GM12878 (cell line): Measurements from ENCODE around the gene RRP12. TPM values are rescaled to one million over a fixed set of nuclear protein-coding genes. Genes with fewer than 3 reads are reported as not detected.
A peak's percentile ranks its signal among the peaks of the same experiment; 100 is the strongest.

ENCODE experiments used
- ATAC-seq: fragments of 200-7000 bp; cut with Tn5 transposase; 3 replicates; pipeline ENCODE4 v1.9.1; 2020; ENCODE audit warnings: mild to moderate bottlenecking, moderate library complexity
- BruUV-seq: library from RNA; stranded (reverse); fragments of 400-500 nt; replicated peaks from 2 replicates; lab custom pipeline; 2021; lab: Mats Ljungman, UMichigan
- CTCF ChIA-PET: fragments of 300-600 bp; sonication (Branson Sonifier 250); formaldehyde crosslinking; extraction: SDS; loops from one replicate; lab custom pipeline; 2021; ENCODE audit warnings: inconsistent platforms; lab: Yijun Ruan, JAX
- POLR2A ChIA-PET: fragments of 350-600 bp; formaldehyde crosslinking; extraction: SDS; loops from one replicate; lab custom pipeline; 2021; ENCODE audit warnings: inconsistent platforms; lab: Charles Lee
- RAD21 ChIA-PET: fragments of 300-600 bp; sonication (Branson Sonifier 250); formaldehyde crosslinking; loops from one replicate; lab custom pipeline; 2023; ENCODE audit warnings: antibody characterized with exemption; ENCODE audit not compliant: unreplicated experiment; lab: Charles Lee
- SMC1A ChIA-PET: fragments of 300-600 bp; sonication (Branson Sonifier 250); formaldehyde crosslinking; loops from one replicate; lab custom pipeline; 2023; ENCODE audit not compliant: unreplicated experiment, uncharacterized antibody; lab: Charles Lee
- DNase-seq: peaks from one replicate; pipeline ENCODE4 v3.0.0-alpha.2; 2011; ENCODE audit warnings: low read depth, low spot score
- FAIRE-seq: peaks from 3 replicates; lab custom pipeline; 2011; peaks lifted over from hg19 to GRCh38; lab: Jason Lieb, UNC
- H2AFZ ChIP-seq: 2 replicates; pipeline ENCODE4 v1.6.0; 2011; ENCODE audit warnings: low read depth, low read length, control low read depth; ENCODE audit not compliant: control insufficient read depth
- H3K27ac ChIP-seq: 2 replicates; pipeline ENCODE4 v1.5.1; 2011; ENCODE audit warnings: control low read depth; ENCODE audit not compliant: control insufficient read depth, insufficient read depth
- H3K27me3 ChIP-seq, 2 experiments: replicated peaks in 1 of 2; 2 replicates each; pipeline versions ENCODE4 v1.6.0 to v1.6.1; 2011; ENCODE audit warnings: low read length in 1 of 2; ENCODE audit not compliant: control insufficient read depth in 2 of 2, insufficient read depth in 2 of 2
- H3K36me3 ChIP-seq, 2 experiments: 2 replicates each; pipeline ENCODE4 v1.5.1; 2011; ENCODE audit warnings: low read length in 1 of 2; ENCODE audit not compliant: control insufficient read depth in 2 of 2, insufficient read depth in 2 of 2
- H3K4me1 ChIP-seq: 2 replicates; pipeline ENCODE4 v1.6.1; 2011; ENCODE audit warnings: mild to moderate bottlenecking, low read length, moderate library complexity, mixed read lengths; ENCODE audit not compliant: control insufficient read depth, insufficient read depth
- H3K4me2 ChIP-seq: 2 replicates; pipeline ENCODE4 v1.6.0; 2011; ENCODE audit warnings: control low read depth; ENCODE audit not compliant: control insufficient read depth, insufficient read depth
- H3K4me3 ChIP-seq: fragments of 200-600 bp; sonication (generic); 2 replicates; pipeline ENCODE4 v1.5.1; 2016
- H3K79me2 ChIP-seq: 2 replicates; pipeline ENCODE4 v1.6.0; 2011; ENCODE audit warnings: low read length; ENCODE audit not compliant: control insufficient read depth, insufficient read depth
- H3K9ac ChIP-seq: 2 replicates; pipeline ENCODE4 v1.8.0; 2011; ENCODE audit warnings: low read length, control low read depth, mixed read lengths; ENCODE audit not compliant: control insufficient read depth, insufficient read depth
- H3K9me3 ChIP-seq: replicated peaks from 3 replicates; pipeline ENCODE4 v1.5.1; 2011; ENCODE audit warnings: mild to moderate bottlenecking, low read length; ENCODE audit not compliant: control insufficient read depth, insufficient read depth
- H4K20me1 ChIP-seq: 2 replicates; pipeline ENCODE4 v1.6.0; 2011; ENCODE audit not compliant: control insufficient read depth, insufficient read depth
- BRCA1 ChIP-seq: IDR thresholded peaks from 2 replicates; pipeline ENCODE4 v1.6.1; 2011; ENCODE audit warnings: low read depth, low read length, improper control_type of control experiment
- CREB1 ChIP-seq: IDR thresholded peaks from 2 replicates; pipeline ENCODE4 v1.6.1; 2012; ENCODE audit warnings: low read depth, mild to moderate bottlenecking, inconsistent platforms
- FOS ChIP-seq: IDR thresholded peaks from 3 replicates; pipeline ENCODE4 v1.6.1; 2011; ENCODE audit warnings: borderline replicate concordance; ENCODE audit not compliant: insufficient read length; ENCODE audit errors: extremely low read depth
- NR2C1 ChIP-seq: fragments of 450-650 bp; IDR thresholded peaks from 2 replicates; pipeline ENCODE4 v1.6.1; 2017; ENCODE audit warnings: antibody characterized with exemption, mild to moderate bottlenecking, moderate library complexity
- PAX8 ChIP-seq: fragments of 450-650 bp; IDR thresholded peaks from 2 replicates; pipeline ENCODE4 v1.6.1; 2017; ENCODE audit warnings: mild to moderate bottlenecking, moderate library complexity
- POLR2A ChIP-seq: IDR thresholded peaks from 2 replicates; pipeline ENCODE4 v1.6.1; 2011; ENCODE audit warnings: low read depth, mild to moderate bottlenecking, low read length
- POLR2AphosphoS5 ChIP-seq: IDR thresholded peaks from 2 replicates; pipeline ENCODE4 v1.6.1; 2011; ENCODE audit warnings: mild to moderate bottlenecking, low read length, inconsistent platforms
- TAF1 ChIP-seq: IDR thresholded peaks from 2 replicates; pipeline ENCODE4 v1.6.1; 2011; ENCODE audit warnings: mild to moderate bottlenecking, low read depth, low read length, borderline replicate concordance
- WRNIP1 ChIP-seq: IDR thresholded peaks from 2 replicates; pipeline ENCODE4 v1.6.1; 2011; ENCODE audit warnings: low read depth, low read length, improper control_type of control experiment, borderline replicate concordance
- YY1 ChIP-seq: IDR thresholded peaks from 2 replicates; pipeline ENCODE4 v1.6.1; 2011; ENCODE audit warnings: low read depth, mild to moderate bottlenecking, low read length
- WGBS: methylation state at CpG from one replicate; pipeline ENCODE4 v1.1.6; 2016; ENCODE audit warnings: low lambda C conversion rate; ENCODE audit not compliant: insufficient replicate concordance, insufficient coverage; ENCODE audit errors: missing lambda C conversion rate; 5-methylcytosine and 5-hydroxymethylcytosine counted together
- in situ Hi-C: fragments of 300-500 bp; cut with MboI; formaldehyde crosslinking; loops from 9 replicates; pipeline ENCODE4 v1.14.3; 2018; ENCODE audit warnings: mixed read lengths
- intact Hi-C: fragments of 100-400 bp; cut with micrococcal nuclease; formaldehyde crosslinking; loops from one replicate; pipeline ENCODE4 v1.14.2; 2022; ENCODE audit not compliant: unreplicated experiment
- polyA plus RNA-seq, 11 experiments: library from polyadenylated mRNA; depleted of rRNA in 4 of 11; unstranded in 6 of 11; stranded (reverse) in 5 of 11; fragments of >200 nt; fragmentation: Nextera tagmentation in 4 of 11; fragmentation: Illumina TruSeq in 1 of 11; extraction: Ambion mirVana in 4 of 11; extraction: Trizol in 1 of 11; gene quantifications; 1 replicate in 1 of 11; 2 replicates in 10 of 11; pipeline versions ENCODE4 v1.2.1 to v1.2.3, GENCODE V29; 2011 to 2016; ENCODE audit warnings: inconsistent platforms in 2 of 11, missing spikeins in 2 of 11, low read depth in 1 of 11
- total RNA-seq, 4 experiments: library from RNA; depleted of rRNA in 3 of 4; stranded (reverse); fragments of >200 nt in 3 of 4; fragmentation: Illumina TruSeq in 1 of 4; extraction: Trizol in 1 of 4; gene quantifications; 2 replicates each; pipeline versions ENCODE4 v1.2.1 to v1.2.3, GENCODE V29; 2013 to 2021
- TF ChIP-seq, protein P1 (sequence below): fragments of 450-650 bp; IDR thresholded peaks from 2 replicates; pipeline ENCODE4 v1.6.1; 2016; ENCODE audit warnings: mild to moderate bottlenecking, moderate library complexity, borderline replicate concordance

The RRP12 gene
- total and polyA plus RNA-seq, 10 of the 15 experiments (the other 5 are each of a cell fraction or from before 2014, with no cell fraction given) = 5.3 to 48.7 (median 16.8) TPM

DNA sequence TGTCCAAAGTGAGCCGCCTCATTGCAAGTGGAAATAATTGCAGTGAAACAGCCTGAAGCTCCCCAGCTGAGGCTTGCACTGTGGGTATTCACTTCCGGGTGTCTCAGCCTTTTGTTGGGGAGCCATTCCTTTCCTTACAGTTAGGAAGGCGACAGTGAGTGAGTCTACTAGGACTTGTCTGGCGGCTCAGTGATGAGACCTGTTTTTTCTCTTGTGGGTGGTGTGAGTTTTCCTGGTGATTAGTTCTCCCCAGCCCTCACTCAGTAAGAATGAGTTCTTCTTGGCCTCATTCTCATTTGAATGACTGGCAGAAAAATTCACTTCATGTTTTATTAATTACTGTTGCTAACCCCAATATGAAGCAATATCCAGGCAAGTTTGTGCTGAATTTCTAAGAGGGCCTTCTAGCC is 27.4 kb upstream of the RRP12 start:
- DNase-seq (no peak), FAIRE-seq (no peak), ATAC-seq (peak; percentile 13)
- Histone ChIP-seq H2AFZ (no peak overlapping the region), H3K4me1 (peaks cover 10% of the 10 kb centered on the region), H3K9ac (peak overlapping the region; percentile 89), H3K27me3 (no peaks in the 10 kb centered on the region), H4K20me1 (peaks cover 8% of the 10 kb centered on the region; the same call in 1 of the 2 replicates), H3K4me3 (peak overlapping the region; percentile 92), H3K79me2 (peaks cover 58% of the 10 kb centered on the region), H3K9me3 (no peaks in the 10 kb centered on the region), H3K27ac (peak overlapping the region; percentile 95), H3K4me2 (peak overlapping the region; percentile 78), H3K36me3 (peaks cover 9 to 22% of the 10 kb centered on the region in 2 experiments; a peak in 3 of 4 replicates)
- SMC1A ChIA-PET = interaction anchor here (1.0 to 2.1 kb wide), 4 partner anchors 15 to 27 kb away, joined by 3 to 12 read pairs (median 3); partner anchors contain the start of gene RRP12
- RAD21 ChIA-PET = interaction anchor here (1.4 to 1.9 kb wide), 2 partner anchors 16 to 21 kb away, joined by 3 to 4 read pairs; no protein-coding TSS in a partner anchor
- POLR2A ChIA-PET = interaction anchor here (1.4 to 2.6 kb wide), 4 partner anchors 9 to 28 kb away, joined by 3 to 9 read pairs (median 8); partner anchors contain the start of gene RRP12
- 0% methylated on average over 4 of the region's 4 CpGs for WGBS
- no peak for TF ChIP-seq WRNIP1
- 0 out of 2 replicates have a peak, but pooled peaks have one; percentile 22 for TF ChIP-seq POLR2AphosphoS5
- no peak for TF ChIP-seq BRCA1
- TF ChIP-seq NR2C1 = peak; percentile 63
- TF ChIP-seq FOS = no peak
- 0 out of 2 replicates have a peak, but pooled peaks have one; percentile 33 for TF ChIP-seq TAF1
- TF ChIP-seq, protein P1, sequence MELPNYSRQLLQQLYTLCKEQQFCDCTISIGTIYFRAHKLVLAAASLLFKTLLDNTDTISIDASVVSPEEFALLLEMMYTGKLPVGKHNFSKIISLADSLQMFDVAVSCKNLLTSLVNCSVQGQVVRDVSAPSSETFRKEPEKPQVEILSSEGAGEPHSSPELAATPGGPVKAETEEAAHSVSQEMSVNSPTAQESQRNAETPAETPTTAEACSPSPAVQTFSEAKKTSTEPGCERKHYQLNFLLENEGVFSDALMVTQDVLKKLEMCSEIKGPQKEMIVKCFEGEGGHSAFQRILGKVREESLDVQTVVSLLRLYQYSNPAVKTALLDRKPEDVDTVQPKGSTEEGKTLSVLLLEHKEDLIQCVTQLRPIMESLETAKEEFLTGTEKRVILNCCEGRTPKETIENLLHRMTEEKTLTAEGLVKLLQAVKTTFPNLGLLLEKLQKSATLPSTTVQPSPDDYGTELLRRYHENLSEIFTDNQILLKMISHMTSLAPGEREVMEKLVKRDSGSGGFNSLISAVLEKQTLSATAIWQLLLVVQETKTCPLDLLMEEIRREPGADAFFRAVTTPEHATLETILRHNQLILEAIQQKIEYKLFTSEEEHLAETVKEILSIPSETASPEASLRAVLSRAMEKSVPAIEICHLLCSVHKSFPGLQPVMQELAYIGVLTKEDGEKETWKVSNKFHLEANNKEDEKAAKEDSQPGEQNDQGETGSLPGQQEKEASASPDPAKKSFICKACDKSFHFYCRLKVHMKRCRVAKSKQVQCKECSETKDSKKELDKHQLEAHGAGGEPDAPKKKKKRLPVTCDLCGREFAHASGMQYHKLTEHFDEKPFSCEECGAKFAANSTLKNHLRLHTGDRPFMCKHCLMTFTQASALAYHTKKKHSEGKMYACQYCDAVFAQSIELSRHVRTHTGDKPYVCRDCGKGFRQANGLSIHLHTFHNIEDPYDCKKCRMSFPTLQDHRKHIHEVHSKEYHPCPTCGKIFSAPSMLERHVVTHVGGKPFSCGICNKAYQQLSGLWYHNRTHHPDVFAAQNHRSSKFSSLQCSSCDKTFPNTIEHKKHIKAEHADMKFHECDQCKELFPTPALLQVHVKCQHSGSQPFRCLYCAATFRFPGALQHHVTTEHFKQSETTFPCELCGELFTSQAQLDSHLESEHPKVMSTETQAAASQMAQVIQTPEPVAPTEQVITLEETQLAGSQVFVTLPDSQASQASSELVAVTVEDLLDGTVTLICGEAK = no peak
- 0 out of 2 replicates have a peak, but pooled peaks have one; percentile 17 for TF ChIP-seq CREB1
- TF ChIP-seq POLR2A = 0 out of 2 replicates have a peak, but pooled peaks have one; percentile 15
- TF ChIP-seq PAX8 = no peak
- 0 out of 2 replicates have a peak, but pooled peaks have one; percentile 9 for TF ChIP-seq YY1
- BruUV-seq = no TSS peak
- CTCF ChIA-PET = interaction anchor here (0.8 to 1.9 kb wide), 6 partner anchors 18 to 149 kb away, joined by 3 to 10 read pairs (median 4); partner anchors contain the start of gene RRP12
- intact Hi-C loops = loop anchor here (5.0 kb wide), 1 partner anchor 69 kb away; the partner anchor contains the start of genes MMS19 and UBTD1
- in situ Hi-C loops = no loop called here
